H1 (cell line): Measurements from ENCODE around the gene WNT2. TPM values are rescaled to one million over a fixed set of nuclear protein-coding genes. Genes with fewer than 3 reads are reported as not detected.

Experiments
- CTCF ChIA-PET: fragments of 300-600 bp; sonication (Branson Sonifier 250); formaldehyde crosslinking; loops from one replicate; lab custom pipeline; 2021; ENCODE audit not compliant: partially characterized antibody; lab: Charles Lee
- POLR2A ChIA-PET: fragments of 300-600 bp; sonication (Branson Sonifier 250); formaldehyde crosslinking; loops from one replicate; lab custom pipeline; 2021; ENCODE audit warnings: inconsistent platforms; ENCODE audit not compliant: partially characterized antibody; lab: Charles Lee
- DNase-seq, 2 experiments: peaks; one replicate each; pipeline versions ENCODE4 v3.0.0 to v3.0.0-alpha.2; 2010 to 2022; ENCODE audit warnings: low spot score in 2 of 2, low read depth in 1 of 2, mixed read lengths in 1 of 2
- FAIRE-seq: peaks from 2 replicates; lab custom pipeline; 2011; peaks lifted over from hg19 to GRCh38; lab: Jason Lieb, UNC
- H2AFZ ChIP-seq: 2 replicates; pipeline ENCODE4 v1.8.1; 2012; ENCODE audit warnings: low read length, inconsistent platforms
- H2AK5ac ChIP-seq: 2 replicates; pipeline ENCODE4 v1.6.1; 2013; ENCODE audit warnings: low read depth, low read length
- H2BK120ac ChIP-seq: replicated peaks from 2 replicates; pipeline ENCODE3; 2013; ENCODE audit warnings: low read depth, low read length, inconsistent platforms
- H2BK12ac ChIP-seq: 2 replicates; pipeline ENCODE4 v1.6.1; 2013; ENCODE audit warnings: low read depth, low read length
- H2BK15ac ChIP-seq: 2 replicates; pipeline ENCODE4 v1.6.1; 2013; ENCODE audit warnings: low read length
- H2BK20ac ChIP-seq: 2 replicates; pipeline ENCODE4 v1.6.1; 2013; ENCODE audit warnings: low read length
- H2BK5ac ChIP-seq: 2 replicates; pipeline ENCODE4 v1.6.1; 2013; ENCODE audit warnings: low read depth, low read length
- H3K14ac ChIP-seq: 2 replicates; pipeline ENCODE4 v1.6.1; 2013; ENCODE audit warnings: inconsistent platforms; ENCODE audit not compliant: insufficient read length
- H3K18ac ChIP-seq: 2 replicates; pipeline ENCODE4 v1.6.1; 2013; ENCODE audit warnings: low read length; ENCODE audit errors: extremely low read depth
- H3K23ac ChIP-seq: 2 replicates; pipeline ENCODE4 v1.6.1; 2013; ENCODE audit warnings: inconsistent platforms; ENCODE audit not compliant: insufficient read length
- H3K23me2 ChIP-seq: 2 replicates; pipeline ENCODE4 v1.6.1; 2013; ENCODE audit warnings: low read depth, low read length
- H3K27ac ChIP-seq: 2 replicates; pipeline ENCODE4 v1.6.1; 2011; ENCODE audit warnings: low read depth, low read length, inconsistent platforms
- H3K27me3 ChIP-seq, 4 experiments: replicated peaks in 1 of 4; 1 replicate in 1 of 4; 2 replicates in 3 of 4; pipeline versions ENCODE4 v1.6.1 to v1.8.1; 2011 to 2013; ENCODE audit warnings: low read length in 3 of 4, mild to moderate bottlenecking in 3 of 4, inconsistent platforms in 2 of 4, mixed read lengths in 2 of 4, moderate library complexity in 1 of 4; ENCODE audit not compliant: control insufficient read depth in 3 of 4, insufficient read depth in 3 of 4; ENCODE audit errors: extremely low read depth in 1 of 4
- H3K36me3 ChIP-seq, 4 experiments: 2 replicates each; pipeline versions ENCODE4 v1.6.1 to v1.8.1; 2011 to 2013; ENCODE audit warnings: mild to moderate bottlenecking in 4 of 4, low read length in 3 of 4, moderate library complexity in 2 of 4, control low read depth in 1 of 4, inconsistent platforms in 1 of 4; ENCODE audit not compliant: insufficient read depth in 4 of 4, control insufficient read depth in 2 of 4
- H3K4ac ChIP-seq: replicated peaks from 2 replicates; pipeline ENCODE3; 2013; ENCODE audit warnings: low read length, low read depth, mixed read lengths, inconsistent platforms; ENCODE audit not compliant: insufficient read length
- H3K4me1 ChIP-seq, 4 experiments: replicated peaks in 1 of 4; 1 replicate in 1 of 4; 2 replicates in 3 of 4; pipeline versions ENCODE4 v1.6.1 to v1.8.1; 2011 to 2013; ENCODE audit warnings: low read length in 3 of 4, inconsistent platforms in 2 of 4, mixed read lengths in 1 of 4; ENCODE audit not compliant: insufficient read depth in 4 of 4, control insufficient read depth in 3 of 4
- H3K4me2 ChIP-seq, 2 experiments: 2 replicates each; pipeline versions ENCODE4 v1.6.1 to v1.8.1; 2011 to 2013; ENCODE audit warnings: low read depth in 2 of 2, low read length in 2 of 2, control low read depth in 1 of 2, inconsistent platforms in 1 of 2, mild to moderate bottlenecking in 1 of 2; ENCODE audit not compliant: insufficient read depth in 1 of 2
- H3K4me3 ChIP-seq, 4 experiments: fragments of 200-600, 300-600 bp in 1 of 4; sonication (generic), shearing (Covaris generic), sonication (Bioruptor Twin) in 1 of 4; 2 replicates each; pipeline versions ENCODE4 v1.5.1 to v1.8.1; 2011 to 2016; ENCODE audit warnings: low read length in 4 of 4, low read depth in 3 of 4, control low read depth in 2 of 4, inconsistent platforms in 2 of 4, mild to moderate bottlenecking in 2 of 4, mixed read lengths in 1 of 4, moderate library complexity in 1 of 4; ENCODE audit not compliant: insufficient read depth in 2 of 4; ENCODE audit errors: extremely low read depth in 1 of 4
- H3K56ac ChIP-seq: replicated peaks from 2 replicates; pipeline ENCODE3; 2013; ENCODE audit warnings: low read depth, mild to moderate bottlenecking, mixed read lengths, low read length, inconsistent platforms; ENCODE audit not compliant: insufficient read length
- H3K79me1 ChIP-seq: 2 replicates; pipeline ENCODE4 v1.6.1; 2013; ENCODE audit warnings: low read depth, low read length, control low read depth
- H3K79me2 ChIP-seq, 2 experiments: 2 replicates each; pipeline versions ENCODE4 v1.6.1 to v1.8.1; 2012 to 2013; ENCODE audit warnings: low read length in 2 of 2, mild to moderate bottlenecking in 2 of 2, inconsistent platforms in 1 of 2; ENCODE audit not compliant: insufficient read depth in 2 of 2, control insufficient read depth in 1 of 2
- H3K9ac ChIP-seq, 4 experiments: replicated peaks in 1 of 4; 1 replicate in 1 of 4; 2 replicates in 3 of 4; pipeline versions ENCODE4 v1.6.1 to v1.8.1; 2011 to 2013; ENCODE audit warnings: low read depth in 3 of 4, low read length in 3 of 4, control low read depth in 2 of 4, mild to moderate bottlenecking in 2 of 4, moderate library complexity in 2 of 4, inconsistent platforms in 1 of 4; ENCODE audit errors: extremely low read depth in 1 of 4
- H3K9me3 ChIP-seq, 2 experiments: 2 replicates each; pipeline versions ENCODE4 v1.6.1 to v1.8.1; 2012 to 2013; ENCODE audit warnings: mild to moderate bottlenecking in 2 of 2, moderate library complexity in 2 of 2, control low read depth in 1 of 2, inconsistent platforms in 1 of 2, low read depth in 1 of 2, low read length in 1 of 2, mixed read lengths in 1 of 2; ENCODE audit not compliant: insufficient read depth in 2 of 2
- H4K20me1 ChIP-seq, 2 experiments: replicated peaks in 1 of 2; 2 replicates each; pipeline versions ENCODE3 to v1.8.1; 2011 to 2013; ENCODE audit warnings: inconsistent platforms in 2 of 2, low read length in 2 of 2, mild to moderate bottlenecking in 1 of 2; ENCODE audit not compliant: insufficient read depth in 2 of 2, control insufficient read depth in 1 of 2
- H4K5ac ChIP-seq: 2 replicates; pipeline ENCODE4 v1.6.1; 2013; ENCODE audit warnings: low read length, low read depth, mixed read lengths, inconsistent platforms; ENCODE audit not compliant: insufficient read length
- H4K8ac ChIP-seq: 2 replicates; pipeline ENCODE4 v1.8.0; 2013; ENCODE audit warnings: mild to moderate bottlenecking, moderate library complexity, low read length, inconsistent platforms; ENCODE audit not compliant: insufficient read depth; ENCODE audit errors: extremely low read depth
- H4K91ac ChIP-seq: replicated peaks from 2 replicates; pipeline ENCODE3; 2013; ENCODE audit warnings: low read length, mixed read lengths, inconsistent platforms; ENCODE audit not compliant: insufficient read length
- BRCA1 ChIP-seq: IDR thresholded peaks from 2 replicates; pipeline ENCODE4 v1.6.1; 2012; ENCODE audit warnings: low read depth, low read length, improper control_type of control experiment
- CEBPB ChIP-seq: IDR thresholded peaks from 2 replicates; pipeline ENCODE4 v1.6.1; 2012; ENCODE audit warnings: low read depth, low read length
- EGR1 ChIP-seq: IDR thresholded peaks from 2 replicates; pipeline ENCODE4 v1.6.1; 2011; ENCODE audit warnings: low read depth, low read length, borderline replicate concordance
- GABPA ChIP-seq: IDR thresholded peaks from 2 replicates; pipeline ENCODE4 v1.6.1; 2011; ENCODE audit warnings: mild to moderate bottlenecking, low read length, moderate library complexity, borderline replicate concordance; ENCODE audit not compliant: insufficient read depth
- JUND ChIP-seq: IDR thresholded peaks from 2 replicates; pipeline ENCODE4 v1.6.1; 2011; ENCODE audit warnings: mild to moderate bottlenecking, improper control_type of control experiment, low read length
- MAX ChIP-seq: IDR thresholded peaks from 2 replicates; pipeline ENCODE4 v1.6.1; 2012; ENCODE audit warnings: inconsistent platforms
- PHF8 ChIP-seq: fragments of 200-600 bp; sonication (generic); conservative IDR thresholded peaks from 2 replicates; pipeline ENCODE4 v1.7.1; 2012; ENCODE audit warnings: low read depth, mild to moderate bottlenecking, inconsistent platforms, low read length, moderate library complexity
- POLR2A ChIP-seq, 2 experiments: IDR thresholded peaks; 1 replicate in 1 of 2; 2 replicates in 1 of 2; pipeline ENCODE4 v1.6.1; 2011; ENCODE audit warnings: low read depth in 2 of 2, low read length in 2 of 2, mild to moderate bottlenecking in 2 of 2; ENCODE audit errors: control extremely low read depth in 1 of 2
- POLR2AphosphoS5 ChIP-seq: IDR thresholded peaks from 2 replicates; pipeline ENCODE4 v1.6.1; 2011; ENCODE audit warnings: low read depth, low read length
- RAD21 ChIP-seq, 2 experiments: IDR thresholded peaks in 1 of 2; conservative IDR thresholded peaks in 1 of 2; 2 replicates each; pipeline ENCODE4 v1.6.1; 2011; ENCODE audit warnings: low read depth in 2 of 2, low read length in 2 of 2, improper control_type of control experiment in 1 of 2, inconsistent platforms in 1 of 2, mild to moderate bottlenecking in 1 of 2, moderate library complexity in 1 of 2
- RFX5 ChIP-seq: IDR thresholded peaks from 2 replicates; pipeline ENCODE4 v1.6.1; 2011; ENCODE audit warnings: low read depth, low read length, improper control_type of control experiment, borderline replicate concordance
- RXRA ChIP-seq: IDR thresholded peaks from 2 replicates; pipeline ENCODE4 v1.6.1; 2011; ENCODE audit warnings: low read depth, mild to moderate bottlenecking, low read length, moderate library complexity; ENCODE audit not compliant: insufficient read depth
- SAP30 ChIP-seq: fragments of 300-600 bp; sonication (generic); IDR thresholded peaks from 2 replicates; pipeline ENCODE4 v1.7.1; 2012; ENCODE audit warnings: low read length, moderate library complexity, mild to moderate bottlenecking, inconsistent platforms; ENCODE audit not compliant: insufficient read depth, insufficient replicate concordance
- SIRT6 ChIP-seq: IDR thresholded peaks from one replicate; pipeline ENCODE4 v1.7.1; 2012; ENCODE audit warnings: low read length, inconsistent platforms
- SP4 ChIP-seq: IDR thresholded peaks from 2 replicates; pipeline ENCODE4 v1.6.1; 2012; ENCODE audit warnings: low read length, inconsistent platforms
- TEAD4 ChIP-seq: IDR thresholded peaks from 2 replicates; pipeline ENCODE4 v1.6.1; 2012; ENCODE audit warnings: low read depth, low read length, inconsistent platforms, mixed read lengths
- WGBS, 2 experiments: shearing (Covaris generic) in 1 of 2; methylation state at CpG; one replicate each; pipeline versions ENCODE4 v1.1.6 to v1.1.7; 2013 to 2015; ENCODE audit warnings: low lambda C conversion rate in 2 of 2, mixed read lengths in 2 of 2, inconsistent platforms in 1 of 2, low coverage in 1 of 2, missing lambda C conversion rate in 1 of 2; ENCODE audit not compliant: insufficient replicate concordance in 2 of 2, insufficient coverage in 1 of 2, insufficient read length in 1 of 2; ENCODE audit errors: extremely low coverage in 1 of 2, missing lambda C conversion rate in 1 of 2; 5-methylcytosine and 5-hydroxymethylcytosine counted together
- polyA plus RNA-seq, 7 experiments: library from polyadenylated mRNA; depleted of rRNA in 3 of 7; stranded (reverse) in 5 of 7; unstranded in 2 of 7; fragments of >200 nt in 5 of 7; fragments of 200-250 nt in 2 of 7; gene quantifications; 1 replicate in 5 of 7; 2 replicates in 1 of 7; 4 replicates in 1 of 7; pipeline versions ENCODE4 v1.2.1 to v1.2.3, GENCODE V29; 2011 to 2013; ENCODE audit warnings: missing spikeins in 2 of 7, mixed read lengths in 2 of 7
- total RNA-seq: library from RNA; stranded (reverse); fragmentation: NEBNext Ultra II Directional; extraction: Animal tissue kit (Norgen Biotek cat#: 25700); gene quantifications from 2 replicates; pipeline ENCODE4 v1.2.1, GENCODE V29; 2021

The WNT2 gene
- total and polyA plus RNA-seq, 2 of the 8 experiments (the other 6 are each of a cell fraction or from before 2014, with no cell fraction given), result not detected

- Histone ChIP-seq H4K20me1 (no peaks in the 10 kb centered on the region), H3K4ac (no peak overlapping the region), H3K18ac (no peak overlapping the region), H3K36me3 (no peaks in the 10 kb centered on the region), H3K9me3 (no peaks in the 10 kb centered on the region), H3K23me2 (no peaks in the 10 kb centered on the region), H3K79me1 (no peaks in the 10 kb centered on the region), H2AK5ac (no peak overlapping the region), H3K4me3 (no peak overlapping the region), H3K23ac (no peak overlapping the region), H2BK12ac (no peak overlapping the region; the same call in 1 of the 2 replicates), H2BK120ac (no peak overlapping the region), H3K56ac (no peak overlapping the region), H3K4me1 (no peaks in the 10 kb centered on the region), H3K27me3 (no peaks in the 10 kb centered on the region), H3K9ac (no peak overlapping the region), H4K8ac (no peak overlapping the region), H2BK5ac (no peak overlapping the region), H3K27ac (no peak overlapping the region), H4K91ac (no peak overlapping the region), H3K79me2 (no peaks in the 10 kb centered on the region), H2BK20ac (no peak overlapping the region), H2AFZ (no peak overlapping the region; the same call in 1 of the 2 replicates), H2BK15ac (no peak overlapping the region), H3K4me2 (no peak overlapping the region), H4K5ac (no peak overlapping the region), H3K14ac (no peak overlapping the region)
- FAIRE-seq (no peak), DNase-seq (no peak)
- ChIA-PET CTCF (interaction anchor here (0.5 to 2.0 kb wide), 4 partner anchors 10 to 252 kb away, joined by 3 to 4 read pairs (median 4); no protein-coding TSS in a partner anchor), POLR2A (no interaction called here)
- 97% methylated on average over 12 of the region's 12 CpGs; no CpG with 5 or more reads in 1 of the 2 experiments for WGBS, 2 experiments
- TF ChIP-seq SP4 (no peak), EGR1 (no peak), RXRA (no peak), RAD21 (IDR thresholded peaks at IDR 0.05 in 1 of 2, conservative IDR thresholded peaks at IDR 0.05 in 1 of 2; ENCODE audit: low read depth in 2 of 2, low read length in 2 of 2) (no peak), GABPA (no peak), SAP30 (no peak), POLR2AphosphoS5 (no peak), POLR2A (IDR thresholded peaks at IDR 0.05; ENCODE audit: control extremely low read depth in 1 of 2, low read depth in 2 of 2, low read length in 2 of 2) (no peak), BRCA1 (no peak), PHF8 (no peak), CEBPB (no peak), RFX5 (no peak), TEAD4 (no peak), SIRT6 (no peak), JUND (no peak), MAX (no peak)
These were observed 25.3 kb downstream of the WNT2 start for GRCh38 chr7:117297606-117298005.
